ENCODE results near the gene PAIP1.
"Not testable (repeated sequence)": the region's sequence is repeated elsewhere in the genome, so short reads cannot be mapped to it uniquely, and the experiment has no call there.

The PAIP1 gene

GRCh38 chr5:43514816-43515677 is 41.8 kb downstream of the PAIP1 start, which contains the start of gene C5orf34:
Gene C5orf34 (minus strand): TSS chr5:43515148. CDS start chr5:43509339, 5,809 bp downstream.
- peak; percentile 98 for DNase-seq

DNA sequence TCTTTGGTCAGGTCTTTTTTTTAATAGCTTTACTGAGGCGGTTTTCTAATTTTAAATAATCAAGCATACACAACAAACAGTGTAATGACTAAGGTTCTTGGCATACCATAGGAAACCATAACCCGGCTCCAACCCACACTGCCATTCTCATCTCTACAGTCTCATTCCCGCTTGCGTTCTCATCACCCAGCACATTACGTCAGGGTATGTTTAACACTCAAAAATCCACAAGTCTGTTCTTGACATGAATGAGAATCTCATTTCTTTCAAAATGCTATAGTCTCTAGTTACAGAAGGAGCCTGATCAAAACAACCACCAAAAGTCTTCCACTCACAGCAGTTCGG is 42.4 kb downstream of the PAIP1 start:
- no peak for DNase-seq

DNA sequence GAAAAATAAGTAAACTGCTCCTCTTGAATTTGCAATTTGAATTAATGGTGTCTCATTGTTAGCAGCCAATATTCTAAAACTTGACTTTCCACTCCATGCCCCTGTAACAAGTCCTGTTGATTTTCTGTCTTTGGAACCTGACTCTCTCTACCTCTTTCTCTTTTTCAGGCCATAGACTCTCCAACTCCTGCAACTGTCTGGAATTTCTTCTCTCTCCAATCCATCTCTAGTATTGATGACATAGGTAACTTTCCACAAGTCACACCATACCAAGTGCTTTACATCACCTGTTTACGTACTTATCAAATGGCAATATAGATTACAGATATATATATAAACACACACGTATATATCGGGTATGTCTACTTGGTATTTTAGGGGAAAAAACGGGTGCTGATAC is 42.9 kb downstream of the PAIP1 start:
- DNase-seq, result no peak

- DNase-seq, result not testable (repeated sequence)
Observed at GRCh38 chr5:43511062-43511461, 45.8 kb downstream of the PAIP1 start.

DNA sequence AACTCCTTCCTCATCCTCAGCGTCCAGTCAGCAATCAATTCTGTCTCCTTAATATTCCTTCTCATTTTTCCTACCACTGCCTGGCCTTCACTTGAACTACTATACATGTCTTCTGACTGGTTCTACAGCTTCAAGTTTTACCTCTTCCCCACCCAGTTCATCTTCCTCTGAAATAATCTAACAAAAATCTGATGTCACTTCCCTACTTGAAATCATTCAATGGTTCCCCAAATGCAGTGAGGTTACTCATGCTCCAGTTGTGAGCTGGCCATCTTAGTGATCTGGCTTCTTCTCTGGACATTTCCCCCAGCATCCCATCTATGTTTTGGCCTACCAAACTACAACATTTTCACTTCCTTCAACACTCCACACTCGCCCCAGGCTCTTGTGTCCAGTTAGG is 58.3 kb downstream of the PAIP1 start:
- DNase-seq, result no peak

- no peak for DNase-seq
Observed at GRCh38 chr5:43497311-43498104, 59.4 kb downstream of the PAIP1 start.

DNA sequence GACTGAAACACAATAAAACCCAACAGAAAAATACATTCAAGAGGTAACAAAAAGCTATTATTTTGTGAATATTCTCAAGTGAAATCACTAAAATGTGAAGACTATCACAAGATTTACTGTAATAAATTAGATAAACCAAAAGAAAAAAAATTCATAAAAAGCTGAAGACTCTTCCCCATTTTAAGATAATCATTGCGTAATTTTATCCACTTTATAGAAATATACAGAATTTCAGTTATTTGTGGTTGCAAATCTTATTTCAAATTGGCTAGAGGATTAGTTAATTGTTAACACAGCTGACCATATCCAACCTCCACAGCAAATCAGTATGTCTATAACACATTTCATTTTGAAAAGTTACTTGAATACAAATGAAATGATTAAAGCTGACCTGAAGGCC is 65.6 kb downstream of the PAIP1 start:
- no peak for DNase-seq

DNA sequence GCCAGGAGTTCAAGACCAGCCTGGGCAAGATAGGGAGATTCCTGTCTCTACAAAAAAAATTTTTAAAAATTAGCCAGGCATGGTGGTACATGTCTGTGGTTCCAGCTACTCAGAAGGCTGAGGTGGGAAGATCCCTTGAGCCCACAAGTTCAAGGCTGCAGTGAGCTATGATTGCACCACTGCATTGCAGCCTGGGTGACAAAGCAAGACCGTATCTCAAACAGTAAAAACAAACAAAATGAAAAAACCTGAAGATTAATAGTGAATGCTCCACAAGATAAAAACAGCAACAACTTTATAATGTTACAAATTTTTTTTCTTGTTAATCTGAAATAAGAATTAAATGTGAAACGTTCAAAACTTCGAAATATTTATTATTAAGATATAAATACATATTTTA is 70.5 kb downstream of the PAIP1 start:
- DNase-seq, result no peak

- no peak for DNase-seq
Observed at GRCh38 chr5:43485406-43485805, 71.5 kb downstream of the PAIP1 start.

DNA sequence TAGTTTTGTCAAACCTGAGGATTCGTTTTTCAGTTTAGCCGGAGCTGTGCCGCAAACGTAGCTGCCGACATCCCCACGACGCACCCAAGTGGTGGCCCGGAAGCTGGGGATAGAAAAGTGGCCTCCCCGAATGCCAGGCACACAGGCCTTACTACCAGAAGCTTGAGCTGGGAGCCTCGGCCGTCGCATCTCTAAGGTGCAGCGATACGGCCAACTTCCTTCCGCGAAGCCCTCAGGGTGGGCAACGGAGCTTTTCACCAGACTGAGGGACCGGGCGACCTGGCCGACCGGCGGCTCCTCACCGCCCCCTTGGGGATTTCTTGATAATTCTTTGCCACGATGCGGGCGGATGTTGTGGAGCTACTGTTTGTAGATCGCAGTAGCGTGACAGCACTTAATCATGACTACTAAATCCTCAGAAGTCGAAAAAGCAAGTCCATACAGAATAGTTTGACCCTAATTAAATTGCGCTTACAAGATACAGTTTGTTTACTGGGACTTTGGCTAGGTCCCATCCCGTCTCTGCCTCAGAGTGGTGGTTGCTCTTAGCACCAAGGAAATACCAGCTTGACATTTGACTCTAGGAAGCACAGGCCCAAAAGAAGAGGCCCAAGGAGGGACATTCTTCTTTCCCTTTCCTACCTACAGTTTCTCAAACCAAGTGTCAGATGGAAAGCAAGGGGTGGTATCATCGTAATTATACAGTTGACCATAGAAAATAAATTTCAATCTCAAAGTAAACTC is 72.6 kb downstream of the PAIP1 start:
- peak; percentile 90 for DNase-seq

GRCh38 chr5:43483298-43484105 is 73.4 kb downstream of the PAIP1 start, which contains the start of gene TMEM267:
Gene TMEM267 (minus strand): TSS chr5:43483865. CDS start chr5:43453969, 29,896 bp downstream.
- DNase-seq, result peak; percentile 96

DNA sequence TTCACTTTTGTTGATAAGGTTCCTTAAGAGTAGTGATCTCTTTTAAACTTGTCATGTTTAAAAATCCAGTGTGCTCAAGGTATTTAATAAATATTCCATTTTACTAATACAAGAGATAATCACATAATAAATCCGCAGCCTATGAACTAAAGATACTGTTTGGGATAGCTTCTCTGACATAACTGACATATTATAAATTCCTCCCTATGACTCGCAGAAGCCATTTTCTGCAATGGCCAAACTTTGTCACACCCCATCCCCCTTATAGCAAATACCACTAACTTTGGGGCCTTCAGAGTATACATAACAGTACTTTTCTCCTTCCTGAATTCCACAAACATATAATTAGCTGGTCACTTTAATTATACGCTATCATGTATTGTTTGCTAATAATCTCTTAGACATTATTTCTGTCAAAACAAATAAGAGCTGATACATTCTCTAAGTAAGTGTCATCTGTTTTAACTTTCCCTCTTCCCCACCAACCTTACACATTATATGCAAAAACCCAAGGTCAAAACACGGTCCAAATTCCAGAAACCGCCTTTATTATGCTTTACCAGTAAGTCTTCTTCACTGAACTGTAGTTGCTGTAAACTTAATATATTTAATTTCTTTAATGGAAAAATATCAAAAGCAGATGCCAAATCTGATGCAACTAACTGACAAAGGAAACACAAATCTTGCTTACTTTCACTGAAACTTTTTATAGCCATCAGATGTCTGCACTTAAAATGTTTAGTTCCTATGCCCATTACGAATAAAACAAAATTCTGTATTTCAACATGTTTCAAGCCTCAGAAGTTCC is 74.2 kb downstream of the PAIP1 start:
- DNase-seq, result no peak
